HPDE6-E6E7 (cell line): ENCODE measurements around the gene CPT1B.
"Not testable (repeated sequence)": the region's sequence is repeated elsewhere in the genome, so short reads cannot be mapped to it uniquely, and the experiment has no call there.

ENCODE experiments used
- DNase-seq: peaks from one replicate; pipeline ENCODE4 v3.0.0; 2011; ENCODE audit warnings: missing footprints; ENCODE audit errors: extremely low spot score

CPT1B gene

GRCh38 chr22:50546326-50547262 is 31.6 kb downstream of the CPT1B start:
- no peak for DNase-seq

- no peak for DNase-seq
Observed at GRCh38 chr22:50545522-50546325, 32.5 kb downstream of the CPT1B start, which contains the start of gene KLHDC7B. Gene KLHDC7B, plus strand, starts transcription at chr22:50545899. Its CDS starts 345 bp downstream, at chr22:50546244.

GRCh38 chr22:50544746-50545253 is 33.4 kb downstream of the CPT1B start:
- DNase-seq = no peak

DNA sequence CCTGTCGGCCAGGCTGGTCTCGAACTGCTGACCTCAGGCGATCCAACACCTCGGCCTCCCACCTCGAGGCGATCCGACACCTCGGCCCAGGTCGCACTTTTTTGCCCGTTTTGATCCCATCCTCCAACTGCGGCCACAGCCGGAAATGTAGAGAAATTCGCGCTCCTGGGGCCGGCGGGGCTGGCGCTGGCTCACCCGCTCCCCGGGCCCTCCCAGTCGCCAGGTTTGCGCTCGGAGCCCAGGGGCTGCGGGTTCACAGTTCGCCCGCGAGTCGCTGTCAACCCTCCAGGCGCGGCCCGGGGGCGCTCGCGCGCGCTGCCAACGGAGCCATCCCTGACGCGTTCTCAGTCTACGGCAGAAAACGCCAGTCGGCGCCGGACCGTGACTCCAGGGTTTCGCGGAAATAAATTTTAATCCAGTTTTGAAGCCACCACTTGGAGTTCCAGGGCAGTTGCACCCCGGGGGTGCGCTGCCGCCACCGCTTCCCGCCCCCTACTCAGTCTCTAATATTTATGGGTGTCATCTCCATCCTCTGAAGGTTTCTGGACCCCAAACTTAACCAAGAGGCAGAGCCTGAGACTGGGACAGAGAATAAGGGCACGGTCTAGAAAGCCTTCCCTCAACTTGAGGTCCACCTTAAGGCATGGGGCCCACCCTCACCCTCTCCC is 34.0 kb downstream of the CPT1B start:
- no peak for DNase-seq

GRCh38 chr22:50542416-50542927 is 35.8 kb downstream of the CPT1B start:
- DNase-seq = no peak

GRCh38 chr22:50541667-50542026 is 36.6 kb downstream of the CPT1B start:
- DNase-seq = not testable (repeated sequence)

- no peak for DNase-seq
Observed at GRCh38 chr22:50540381-50540780, 37.8 kb downstream of the CPT1B start.

GRCh38 chr22:50537765-50538164 is 40.5 kb downstream of the CPT1B start:
- no peak for DNase-seq

DNA sequence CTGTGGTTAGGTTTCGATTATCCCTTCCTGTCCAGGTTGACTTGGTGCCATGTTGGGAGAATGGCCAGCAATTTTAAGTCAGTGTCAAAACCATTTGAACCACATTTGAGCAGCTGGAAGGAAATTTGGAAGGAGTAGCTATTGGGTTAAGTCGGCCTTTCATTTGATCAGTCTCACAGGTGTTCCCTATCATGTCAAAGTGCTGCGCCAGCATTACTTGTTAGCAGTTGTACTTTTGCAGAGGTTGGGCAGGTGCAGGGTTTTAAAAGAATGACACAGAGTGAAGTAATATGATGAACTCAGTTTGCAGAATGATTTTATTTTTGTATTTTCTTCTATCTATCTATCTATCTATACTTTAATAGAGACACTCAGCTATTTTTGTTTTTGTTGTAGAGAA is 42.0 kb downstream of the CPT1B start:
- no peak for DNase-seq

GRCh38 chr22:50535113-50535512 is 43.1 kb downstream of the CPT1B start:
- DNase-seq = no peak

DNA sequence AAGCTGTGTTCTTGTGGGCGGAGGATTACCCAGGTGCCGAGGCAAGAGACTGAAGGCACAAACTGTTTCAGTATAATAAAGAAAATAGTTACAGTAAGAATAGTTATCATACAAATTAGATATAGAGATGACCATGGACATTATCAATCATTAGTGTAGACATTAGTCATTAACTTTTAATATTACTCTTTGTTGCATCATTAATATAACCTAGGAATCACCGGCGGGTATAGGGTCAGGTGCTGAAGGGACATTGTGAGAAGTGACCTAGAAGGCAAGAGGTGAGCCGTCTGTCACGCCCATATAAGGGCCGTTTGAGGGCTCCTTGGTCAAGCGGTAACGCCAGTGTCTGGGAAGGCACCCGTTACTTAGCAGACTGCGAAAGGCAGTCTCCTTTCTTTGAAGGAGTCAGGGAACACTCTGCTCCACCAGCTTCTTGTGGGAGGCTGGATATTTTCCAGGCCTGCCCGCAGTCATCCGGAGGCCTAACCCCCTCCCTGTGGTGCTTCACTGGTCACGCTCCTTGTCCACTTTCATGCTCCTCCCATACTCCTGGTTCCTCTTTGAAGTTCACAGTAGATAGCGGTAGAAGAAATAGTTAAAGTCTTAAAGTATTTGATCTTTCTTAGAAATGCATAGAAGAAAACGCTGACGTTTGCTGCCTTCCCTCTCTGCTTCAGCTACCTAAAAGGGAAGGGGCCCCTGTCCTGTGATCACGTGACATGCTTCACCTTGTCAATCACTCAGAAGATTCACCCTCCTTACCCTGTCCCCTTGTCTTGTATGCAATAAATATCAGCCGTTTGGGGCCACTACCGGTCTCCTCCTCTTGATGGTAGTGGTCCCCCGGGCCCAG is 44.1 kb downstream of the CPT1B start:
- DNase-seq = not testable (repeated sequence)

DNA sequence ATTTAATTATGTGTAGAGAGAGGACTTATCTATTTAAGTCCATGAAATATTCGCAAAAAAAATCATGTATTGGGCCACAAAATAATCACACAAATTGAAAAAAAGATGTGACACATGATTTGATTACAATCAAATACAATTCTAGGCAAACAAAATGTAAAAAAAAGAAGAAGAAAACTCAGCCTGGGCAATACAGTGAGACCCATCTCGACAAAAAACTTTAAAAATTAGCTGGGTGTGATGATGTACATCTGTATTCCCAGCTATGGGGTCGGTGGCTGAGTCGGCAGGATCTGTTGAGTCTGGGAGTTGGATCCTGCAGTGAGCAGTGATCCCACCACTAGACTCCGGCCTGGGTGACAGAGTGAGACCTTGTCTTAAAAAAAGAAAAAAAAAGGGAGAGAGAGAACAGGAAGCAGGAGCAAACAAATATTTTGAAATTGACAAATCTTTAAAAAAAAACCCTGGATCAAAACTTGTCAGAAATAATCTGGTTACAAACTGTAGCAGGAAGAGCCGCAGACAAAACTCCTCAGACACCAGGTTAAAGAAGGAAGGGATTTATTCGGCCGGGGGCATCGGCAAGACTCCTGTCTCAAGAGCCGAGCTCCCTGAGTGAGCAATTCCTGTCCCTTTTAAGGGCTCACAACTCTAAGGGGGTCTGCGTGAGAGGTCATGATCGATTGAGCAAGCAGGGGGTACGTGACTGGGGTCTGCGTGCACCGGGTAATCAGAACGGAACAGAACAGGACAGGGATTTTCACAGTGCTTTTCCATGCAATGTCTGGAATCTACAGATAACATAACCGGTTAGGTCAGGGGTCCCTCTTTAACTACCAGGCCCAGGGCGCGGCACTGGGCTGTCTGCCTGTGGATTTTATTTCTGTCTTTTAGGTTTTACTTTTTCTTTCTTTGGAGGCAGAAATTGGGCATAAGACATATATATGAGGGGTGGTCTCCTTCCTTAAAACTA is 45.1 kb downstream of the CPT1B start:
- DNase-seq = no peak

GRCh38 chr22:50531962-50532674 is 46.1 kb downstream of the CPT1B start:
- no peak for DNase-seq

GRCh38 chr22:50531546-50531961 is 46.7 kb downstream of the CPT1B start:
- DNase-seq = no peak

DNA sequence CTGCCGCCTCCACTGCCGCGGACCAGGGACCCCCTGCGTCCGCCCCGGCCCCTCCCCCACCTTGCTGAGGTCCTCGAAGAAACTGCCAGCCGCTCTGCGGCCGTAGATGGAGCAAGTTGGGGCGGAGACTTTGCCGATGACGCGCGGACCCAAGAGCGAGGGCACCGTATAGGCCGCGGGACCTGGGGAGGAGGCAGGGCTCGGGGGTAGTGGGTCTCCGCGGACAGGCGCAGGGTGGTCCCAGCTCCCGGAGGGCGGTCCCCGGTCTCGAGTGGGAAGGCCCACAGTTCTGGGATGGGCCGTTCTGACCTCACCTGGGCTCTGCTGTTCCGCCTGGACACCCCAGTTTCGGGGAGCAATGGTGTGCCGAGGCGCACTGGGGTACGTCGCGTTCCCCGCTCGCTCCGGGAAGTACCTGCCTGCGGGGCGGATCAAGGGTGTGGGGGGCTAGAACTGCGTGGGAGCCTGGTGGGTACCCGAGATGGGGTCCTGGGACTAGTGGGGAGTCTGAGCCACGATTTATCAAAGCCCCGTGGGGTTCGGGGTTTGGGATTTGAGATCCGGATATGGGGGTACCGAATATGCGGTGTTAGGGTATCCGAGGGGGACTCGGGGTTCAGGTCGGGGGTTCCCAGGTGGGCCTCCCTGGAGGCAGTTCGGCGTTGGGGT is 47.2 kb downstream of the CPT1B start:
- no peak for DNase-seq

GRCh38 chr22:50530580-50530876 is 47.7 kb downstream of the CPT1B start:
- no peak for DNase-seq

- DNase-seq = no peak
Observed at GRCh38 chr22:50529897-50530579, 48.2 kb downstream of the CPT1B start, which contains the start of gene TYMP. Gene TYMP, minus strand, starts transcription at chr22:50530012. Its CDS starts 303 bp downstream, at chr22:50529709.

GRCh38 chr22:50529416-50529896 is 48.8 kb downstream of the CPT1B start:
- DNase-seq = no peak
